Panc1 (cell line): ENCODE measurements around the gene FSD1. TPM values are rescaled to one million over a fixed set of nuclear protein-coding genes. Genes with fewer than 3 reads are reported as not detected.

ENCODE experiments used
- ATAC-seq: fragments of 200-7000 bp; cut with Tn5 transposase; 2 replicates; pipeline ENCODE4 v1.9.1; 2020; ENCODE audit warnings: mild to moderate bottlenecking, moderate library complexity
- BruUV-seq: library from RNA; stranded (reverse); fragments of 400-500 nt; replicated peaks from 2 replicates; lab custom pipeline; 2021; lab: Mats Ljungman, UMichigan
- CTCF ChIA-PET: fragments of 300-600 bp; sonication (Branson Sonifier 250); formaldehyde crosslinking; loops from one replicate; lab custom pipeline; 2022; ENCODE audit warnings: antibody characterized with exemption; lab: Charles Lee
- POLR2A ChIA-PET: fragments of 300-600 bp; sonication (Branson Sonifier 250); formaldehyde crosslinking; loops from one replicate; lab custom pipeline; 2022; ENCODE audit warnings: antibody characterized with exemption; lab: Charles Lee
- DNase-seq: peaks from one replicate; pipeline ENCODE4 v3.0.0-alpha.2; 2010; ENCODE audit warnings: low read depth, low spot score
- H3K27ac ChIP-seq: 2 replicates; pipeline ENCODE4 v1.5.1; 2011; ENCODE audit warnings: mild to moderate bottlenecking, low read length, inconsistent platforms
- H3K27me3 ChIP-seq: fragments of 200-500 bp; sonication (Bioruptor generic); 2 replicates; pipeline ENCODE4 v1.6.0; 2014; ENCODE audit warnings: low read length, inconsistent platforms; ENCODE audit not compliant: control insufficient read depth, insufficient read depth
- H3K36me3 ChIP-seq: fragments of 200-500 bp; sonication (Bioruptor generic); 2 replicates; pipeline ENCODE4 v1.5.1; 2014; ENCODE audit warnings: inconsistent platforms, mild to moderate bottlenecking, low read length, moderate library complexity; ENCODE audit not compliant: control insufficient read depth, insufficient read depth
- H3K4me1 ChIP-seq: 2 replicates; pipeline ENCODE4 v1.5.1; 2011; ENCODE audit warnings: inconsistent platforms, mild to moderate bottlenecking, low read length, moderate library complexity; ENCODE audit not compliant: control insufficient read depth, insufficient read depth
- H3K4me3 ChIP-seq, 2 experiments: 2 replicates each; pipeline ENCODE4 v1.5.1; 2011 to 2012; ENCODE audit warnings: low read depth in 2 of 2, low read length in 2 of 2, mild to moderate bottlenecking in 2 of 2, inconsistent platforms in 1 of 2, moderate library complexity in 1 of 2
- H3K9me3 ChIP-seq: fragments of 200-500 bp; sonication (Bioruptor generic); 2 replicates; pipeline ENCODE4 v1.5.1; 2014; ENCODE audit warnings: low read depth, mild to moderate bottlenecking, inconsistent platforms, low read length, moderate library complexity; ENCODE audit not compliant: control insufficient read depth, insufficient read depth
- POLR2AphosphoS5 ChIP-seq: IDR thresholded peaks from 2 replicates; pipeline ENCODE4 v1.6.1; 2012; ENCODE audit warnings: mild to moderate bottlenecking, low read depth, low read length, moderate library complexity
- REST ChIP-seq, 2 experiments: IDR thresholded peaks; 2 replicates each; pipeline ENCODE4 v1.6.1; 2011 to 2012; ENCODE audit warnings: low read depth in 2 of 2, control low read depth in 1 of 2, low read length in 1 of 2, mild to moderate bottlenecking in 1 of 2, moderate library complexity in 1 of 2; ENCODE audit not compliant: insufficient read depth in 1 of 2
- SIN3A ChIP-seq: IDR thresholded peaks from 2 replicates; pipeline ENCODE4 v1.6.1; 2012; ENCODE audit warnings: low read depth, mild to moderate bottlenecking, low read length, moderate library complexity, borderline replicate concordance; ENCODE audit not compliant: insufficient read depth
- TCF7L2 ChIP-seq: IDR thresholded peaks from 2 replicates; pipeline ENCODE4 v1.6.1; 2011; ENCODE audit warnings: mild to moderate bottlenecking, low read depth, low read length, inconsistent platforms
- in situ Hi-C: cut with HindIII; loops from 2 replicates; pipeline ENCODE4 v1.10.0; 2016; ENCODE audit warnings: low sequenced_read_pairs, low pct_unique_long_range_greater_than_20kb
- intact Hi-C: fragments of 100-400 bp; cut with micrococcal nuclease; formaldehyde crosslinking; loops from one replicate; pipeline ENCODE4 v1.10.0; 2022; ENCODE audit not compliant: unreplicated experiment
- total RNA-seq: library from RNA; stranded (reverse); gene quantifications from one replicate; pipeline ENCODE4 v1.2.1, GENCODE V29; 2021; ENCODE audit not compliant: unreplicated experiment
- TF ChIP-seq, protein P1 (sequence below): fragments of 450-650 bp; IDR thresholded peaks from 2 replicates; pipeline ENCODE4 v1.5.1; 2017; ENCODE audit warnings: mild to moderate bottlenecking

The FSD1 gene
- total RNA-seq, 1 experiment from 2014 or later: 12.1 TPM

- Histone ChIP-seq H3K27ac (no peak overlapping the region), H3K36me3 (no peaks in the 10 kb centered on the region), H3K9me3 (no peaks in the 10 kb centered on the region), H3K27me3 (no peaks in the 10 kb centered on the region), H3K4me1 (peaks cover 3% of the 10 kb centered on the region), H3K4me3 (no peak overlapping the region)
- POLR2A ChIA-PET: no interaction called here
- CTCF ChIA-PET: interaction anchor here (0.6 kb wide), 1 partner anchor 19 kb away, joined by 6 read pairs; no protein-coding TSS in a partner anchor
- in situ Hi-C loops (no loop called here), intact Hi-C loops (no loop called here)
- no TSS peak for BruUV-seq
- no peak for DNase-seq
- no peak for ATAC-seq
- TF ChIP-seq, protein P1, sequence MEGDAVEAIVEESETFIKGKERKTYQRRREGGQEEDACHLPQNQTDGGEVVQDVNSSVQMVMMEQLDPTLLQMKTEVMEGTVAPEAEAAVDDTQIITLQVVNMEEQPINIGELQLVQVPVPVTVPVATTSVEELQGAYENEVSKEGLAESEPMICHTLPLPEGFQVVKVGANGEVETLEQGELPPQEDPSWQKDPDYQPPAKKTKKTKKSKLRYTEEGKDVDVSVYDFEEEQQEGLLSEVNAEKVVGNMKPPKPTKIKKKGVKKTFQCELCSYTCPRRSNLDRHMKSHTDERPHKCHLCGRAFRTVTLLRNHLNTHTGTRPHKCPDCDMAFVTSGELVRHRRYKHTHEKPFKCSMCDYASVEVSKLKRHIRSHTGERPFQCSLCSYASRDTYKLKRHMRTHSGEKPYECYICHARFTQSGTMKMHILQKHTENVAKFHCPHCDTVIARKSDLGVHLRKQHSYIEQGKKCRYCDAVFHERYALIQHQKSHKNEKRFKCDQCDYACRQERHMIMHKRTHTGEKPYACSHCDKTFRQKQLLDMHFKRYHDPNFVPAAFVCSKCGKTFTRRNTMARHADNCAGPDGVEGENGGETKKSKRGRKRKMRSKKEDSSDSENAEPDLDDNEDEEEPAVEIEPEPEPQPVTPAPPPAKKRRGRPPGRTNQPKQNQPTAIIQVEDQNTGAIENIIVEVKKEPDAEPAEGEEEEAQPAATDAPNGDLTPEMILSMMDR: no peak
- TF ChIP-seq TCF7L2: no peak
- no peak for TF ChIP-seq REST (IDR thresholded peaks at IDR 0.05; ENCODE audit: insufficient read depth in 1 of 2, low read depth in 2 of 2, low read length in 1 of 2)
- no peak for TF ChIP-seq SIN3A
- no peak for TF ChIP-seq POLR2AphosphoS5
These were observed 50.5 kb downstream of the FSD1 start for GRCh38 chr19:4354897-4355296.

GRCh38 chr19:4357095-4357797 is 52.8 kb downstream of the FSD1 start:
- intact Hi-C loops (no loop called here), in situ Hi-C loops (no loop called here)
- ChIA-PET CTCF (interaction anchor here (1.6 kb wide), 1 partner anchor 90 kb away, joined by 4 read pairs; no protein-coding TSS in a partner anchor), POLR2A (interaction anchor here (0.6 kb wide), 1 partner anchor 34 kb away, joined by 7 read pairs; no protein-coding TSS in a partner anchor)
- TF ChIP-seq POLR2AphosphoS5 (no peak; the same call in 1 of the 2 replicates), REST (IDR thresholded peaks at IDR 0.05; ENCODE audit: insufficient read depth in 1 of 2, low read depth in 2 of 2, low read length in 1 of 2) (no peak), TCF7L2 (no peak), SIN3A (no peak)
- TF ChIP-seq, protein P1: no peak
- no peak overlapping the region for H3K4me3 ChIP-seq
- no TSS peak for BruUV-seq
- no peaks in the 10 kb centered on the region for H3K27me3 ChIP-seq
- no peaks in the 10 kb centered on the region for H3K9me3 ChIP-seq
- DNase-seq: no peak
- no peak for ATAC-seq
- H3K36me3 ChIP-seq: no peaks in the 10 kb centered on the region
- H3K27ac ChIP-seq: no peak overlapping the region
- H3K4me1 ChIP-seq: peaks cover 24% of the 10 kb centered on the region
